Brain pericyte (primary cell): ENCODE measurements around the gene RAPGEF1.
A peak's percentile ranks its signal among the peaks of the same experiment; 100 is the strongest.

ENCODE experiments used
- DNase-seq: peaks from one replicate; pipeline ENCODE4 v3.0.0-alpha.2; 2012; ENCODE audit warnings: low read depth, low spot score

RAPGEF1 gene

DNA sequence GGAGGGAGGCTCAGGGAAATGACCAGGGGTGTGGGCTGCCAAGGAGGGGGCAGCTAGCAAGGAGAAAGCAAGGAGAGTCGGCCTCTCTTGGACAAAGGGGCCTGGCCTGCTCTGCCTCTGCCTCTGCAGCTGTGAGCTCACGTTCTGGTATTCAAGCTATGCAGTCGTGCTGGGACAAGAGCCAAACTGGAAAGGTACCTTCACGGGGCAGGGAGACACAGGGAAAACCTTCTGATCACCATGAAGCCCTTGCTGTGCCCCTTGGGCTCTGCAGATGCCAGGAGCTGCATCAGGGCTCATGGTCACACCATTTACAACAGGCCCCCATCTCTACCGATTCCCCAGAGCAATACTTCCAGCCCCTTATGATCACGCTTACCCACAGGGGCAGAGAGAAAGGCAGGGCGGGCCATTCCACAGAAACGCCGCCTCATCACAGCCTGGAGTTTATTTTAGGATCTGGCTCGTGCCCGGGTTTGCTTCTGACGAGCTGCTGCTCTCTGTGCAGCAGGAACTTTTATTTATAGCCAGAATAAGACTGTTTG, 131.3 kb downstream of the RAPGEF1 start:
- peak; percentile 18 for DNase-seq

DNA sequence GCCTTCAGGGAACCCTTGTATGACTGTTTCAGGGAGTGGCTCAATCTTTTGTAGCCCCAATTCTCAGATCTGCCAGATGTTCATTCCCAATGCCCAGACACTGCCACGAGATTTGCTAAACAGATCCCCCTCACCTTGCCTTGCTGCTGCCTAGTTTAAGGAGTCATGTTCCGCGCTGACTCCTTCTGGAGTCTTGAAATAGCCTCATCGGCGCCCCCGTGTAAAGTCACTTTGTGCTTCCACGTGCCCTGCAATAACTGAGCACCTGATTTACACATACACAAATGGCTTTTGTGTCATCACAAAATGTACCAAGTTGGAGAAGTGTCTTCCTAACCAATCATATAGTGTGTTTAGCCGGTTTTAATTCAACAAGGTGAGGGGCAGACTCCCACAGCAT, 132.3 kb downstream of the RAPGEF1 start:
- DNase-seq: no peak

DNA sequence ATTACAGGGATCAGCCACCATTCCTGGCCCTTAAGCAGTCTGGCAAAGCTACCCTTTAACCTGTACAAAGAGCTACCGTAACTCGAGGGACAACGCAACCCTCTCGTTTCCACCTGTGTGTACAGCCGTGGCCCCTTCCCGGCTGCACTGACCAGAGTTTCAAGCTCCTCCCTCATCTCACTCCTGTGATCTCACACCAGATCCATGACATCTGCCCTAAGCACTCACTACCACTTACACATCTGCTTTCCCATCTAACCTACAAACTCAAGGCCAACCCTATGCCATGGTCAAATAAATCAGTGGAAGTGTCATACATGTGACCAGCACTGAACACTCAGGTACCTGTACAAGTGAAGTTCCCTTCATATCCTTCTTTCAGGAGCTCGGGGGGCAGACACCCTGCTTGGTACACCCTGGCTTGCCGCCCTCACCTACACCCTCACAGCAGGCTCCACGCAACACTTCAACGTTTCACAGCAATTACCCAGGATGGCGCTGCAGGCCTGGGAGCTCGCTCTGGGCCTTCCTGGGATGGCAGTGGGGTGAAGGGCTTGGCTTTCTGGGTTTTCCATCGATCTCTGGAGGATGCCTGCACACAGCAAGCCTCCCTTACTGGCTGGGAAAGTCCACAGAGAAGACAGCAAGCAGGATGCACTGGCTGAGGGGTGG, 132.8 kb downstream of the RAPGEF1 start:
- no peak for DNase-seq

DNA sequence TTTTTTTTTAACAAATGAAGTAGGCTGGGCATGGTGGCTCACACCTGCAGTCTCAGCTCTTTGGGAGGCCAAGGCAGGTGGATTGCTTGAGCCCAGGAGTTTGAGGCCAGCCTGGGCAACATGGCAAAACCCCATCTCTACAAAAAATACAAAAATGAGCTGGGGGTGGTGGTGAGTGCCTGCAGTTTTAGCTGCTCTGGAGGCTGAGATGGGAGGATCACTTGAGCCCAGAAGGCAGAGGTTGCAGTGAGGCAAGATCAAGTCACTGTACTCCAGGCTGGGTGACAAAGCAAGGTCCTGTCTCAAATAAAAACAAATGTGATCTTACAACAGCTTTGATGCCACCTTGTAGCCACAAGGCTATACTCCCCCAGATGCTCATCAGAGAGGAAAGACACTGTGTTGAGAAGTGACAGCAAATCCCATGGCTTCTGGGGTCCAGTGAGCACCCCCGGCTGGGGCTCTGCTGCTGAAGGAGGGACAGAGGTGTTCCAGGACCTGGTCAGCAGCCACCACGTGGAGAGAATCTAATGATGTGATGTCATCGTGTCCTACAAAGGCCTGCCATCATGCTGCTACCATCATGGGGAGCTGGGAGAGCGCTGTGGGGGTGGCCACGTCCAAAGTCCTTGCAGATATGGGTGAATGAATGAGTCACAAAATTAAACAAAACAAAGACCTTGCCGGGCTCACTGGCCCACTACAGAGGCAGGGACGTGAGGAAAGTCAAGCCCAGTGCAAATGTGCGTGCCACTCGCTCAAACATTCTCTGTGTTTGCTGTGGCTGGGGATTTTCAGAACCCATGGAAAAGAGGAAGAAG, 133.9 kb downstream of the RAPGEF1 start:
- no peak for DNase-seq

DNA sequence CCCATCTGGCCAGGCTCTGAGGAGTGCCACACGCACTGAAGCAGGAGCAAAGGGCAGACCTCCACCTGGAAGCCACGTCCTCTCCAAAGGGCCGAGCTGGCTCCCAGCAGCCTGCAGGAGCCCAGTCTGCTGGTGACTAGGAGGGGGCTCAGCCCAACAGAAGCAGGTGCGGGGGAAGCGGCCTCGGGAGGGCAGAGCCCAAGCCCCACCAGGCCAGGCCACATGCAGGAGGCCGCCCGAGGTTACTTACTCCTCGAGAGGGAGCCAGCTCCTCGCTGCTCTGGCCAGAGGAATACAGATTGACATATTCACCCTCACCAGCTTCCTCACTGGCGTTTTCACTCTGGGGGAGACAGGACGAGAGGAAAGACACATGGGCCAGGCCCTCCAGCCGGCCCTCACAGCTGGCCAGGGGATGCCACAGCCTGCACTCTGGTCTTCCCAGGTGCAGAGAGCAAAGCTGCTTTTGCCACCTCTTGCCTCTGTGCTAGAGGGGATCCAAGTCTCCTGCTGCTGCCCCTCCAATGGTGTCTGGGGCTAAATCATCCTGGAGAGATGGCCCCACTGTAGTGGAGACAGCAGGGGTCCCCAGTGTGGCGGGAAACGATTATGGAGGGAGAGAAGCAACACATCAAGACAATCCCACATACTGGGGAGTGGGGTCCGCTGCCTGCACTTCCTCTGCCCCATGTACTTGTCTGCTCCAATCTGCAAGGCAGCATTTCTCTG, 136.0 kb downstream of the RAPGEF1 start:
- no peak for DNase-seq

DNA sequence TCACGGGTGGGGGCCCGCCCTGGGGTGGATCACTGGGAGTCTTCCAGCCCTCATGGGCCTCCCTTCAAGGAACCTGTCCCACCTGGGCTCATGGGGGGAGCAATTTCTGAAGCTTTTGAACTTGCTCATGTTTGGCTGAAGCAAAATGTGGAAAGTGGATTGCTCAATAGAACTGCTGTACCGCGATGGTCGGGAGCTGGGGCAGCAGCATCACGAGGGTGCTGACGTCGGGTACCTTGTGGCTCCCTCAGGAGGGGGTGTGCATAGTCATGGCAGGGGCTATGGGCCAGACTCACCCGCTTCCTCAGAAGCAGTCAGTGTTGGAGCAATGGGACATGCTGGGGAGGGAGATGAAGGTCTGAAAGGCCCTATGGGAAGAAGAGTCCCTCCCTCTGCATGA, 136.7 kb downstream of the RAPGEF1 start:
- no peak for DNase-seq

DNA sequence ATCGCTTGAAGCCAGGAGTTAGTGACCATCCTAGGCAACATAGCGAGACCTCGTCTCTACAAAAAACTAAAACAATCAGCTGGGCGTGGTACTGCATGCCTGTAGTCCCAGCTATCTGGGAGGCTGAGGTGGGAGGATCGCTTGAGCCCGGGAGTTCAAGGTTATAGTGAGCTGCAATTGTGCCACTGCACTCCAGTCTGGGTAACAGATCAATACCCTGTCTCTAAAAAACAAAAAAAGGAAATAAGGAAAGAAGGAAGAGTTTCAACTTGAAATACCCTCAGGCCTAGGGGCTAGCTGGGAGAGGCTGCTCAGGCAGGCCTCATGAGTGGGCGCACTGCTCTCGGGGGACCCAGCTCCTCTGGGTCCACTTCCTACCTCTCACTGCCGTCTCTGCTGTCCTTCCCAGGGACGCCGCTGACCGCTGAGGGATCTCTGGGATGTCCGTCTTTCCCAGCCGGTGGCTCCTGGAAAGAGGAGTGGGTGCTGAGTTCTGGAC, 138.1 kb downstream of the RAPGEF1 start:
- no peak for DNase-seq

DNA sequence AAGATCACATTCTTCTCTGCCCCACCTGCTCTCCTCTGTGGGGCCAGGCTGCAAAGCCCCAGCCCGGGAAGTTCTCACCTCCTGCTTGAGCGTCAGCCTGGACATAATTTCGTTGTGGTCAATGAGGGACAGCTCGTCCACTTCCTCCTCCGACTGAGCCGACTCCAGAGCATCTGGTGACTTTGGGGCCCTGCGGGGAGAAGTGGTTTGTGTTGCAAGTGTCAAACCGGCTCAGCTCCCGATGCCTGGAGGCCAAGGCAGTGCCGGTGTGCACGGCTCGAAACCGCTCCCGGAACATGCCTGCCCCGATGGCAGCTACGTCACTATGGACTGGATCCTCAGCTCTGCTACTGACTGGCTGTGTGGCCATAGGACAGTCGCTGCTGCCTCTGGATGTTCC, 141.8 kb downstream of the RAPGEF1 start:
- DNase-seq: no peak

DNA sequence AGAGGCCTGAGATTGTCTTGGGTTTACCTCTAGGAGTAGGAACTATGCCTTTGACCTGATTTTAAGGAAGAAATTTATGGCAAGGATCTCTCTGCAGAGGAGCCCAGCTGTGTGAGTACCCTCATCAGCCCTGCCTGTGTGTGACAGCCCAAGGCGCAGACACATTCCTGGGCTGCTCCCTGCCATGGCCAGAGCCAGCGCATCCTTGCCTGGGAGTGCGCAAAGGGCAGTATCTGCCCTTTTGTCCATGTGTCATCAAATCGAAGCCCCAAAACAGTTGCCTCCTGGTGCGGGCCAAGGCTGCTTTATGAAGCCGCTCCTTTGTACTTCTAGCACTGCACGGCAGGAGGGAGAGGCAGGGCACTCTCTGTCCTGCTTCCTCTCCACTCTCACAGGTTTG, 142.6 kb downstream of the RAPGEF1 start:
- DNase-seq: no peak

DNA sequence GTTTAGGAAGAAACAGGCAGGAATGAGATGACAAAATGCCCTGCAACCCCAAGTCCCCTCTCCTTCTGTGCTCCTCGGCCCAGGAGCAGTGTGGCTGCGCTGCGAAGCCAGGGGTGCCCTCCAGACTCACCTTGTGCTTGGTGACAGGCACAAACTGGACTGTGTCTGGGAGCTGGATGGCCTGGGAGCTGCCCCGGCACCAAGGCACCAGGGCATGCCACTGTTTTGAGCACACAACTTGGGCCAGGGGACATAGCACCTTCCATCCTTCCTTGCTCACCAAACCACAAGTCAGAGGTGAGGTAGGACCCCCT, 143.5 kb downstream of the RAPGEF1 start:
- DNase-seq: no peak

DNA sequence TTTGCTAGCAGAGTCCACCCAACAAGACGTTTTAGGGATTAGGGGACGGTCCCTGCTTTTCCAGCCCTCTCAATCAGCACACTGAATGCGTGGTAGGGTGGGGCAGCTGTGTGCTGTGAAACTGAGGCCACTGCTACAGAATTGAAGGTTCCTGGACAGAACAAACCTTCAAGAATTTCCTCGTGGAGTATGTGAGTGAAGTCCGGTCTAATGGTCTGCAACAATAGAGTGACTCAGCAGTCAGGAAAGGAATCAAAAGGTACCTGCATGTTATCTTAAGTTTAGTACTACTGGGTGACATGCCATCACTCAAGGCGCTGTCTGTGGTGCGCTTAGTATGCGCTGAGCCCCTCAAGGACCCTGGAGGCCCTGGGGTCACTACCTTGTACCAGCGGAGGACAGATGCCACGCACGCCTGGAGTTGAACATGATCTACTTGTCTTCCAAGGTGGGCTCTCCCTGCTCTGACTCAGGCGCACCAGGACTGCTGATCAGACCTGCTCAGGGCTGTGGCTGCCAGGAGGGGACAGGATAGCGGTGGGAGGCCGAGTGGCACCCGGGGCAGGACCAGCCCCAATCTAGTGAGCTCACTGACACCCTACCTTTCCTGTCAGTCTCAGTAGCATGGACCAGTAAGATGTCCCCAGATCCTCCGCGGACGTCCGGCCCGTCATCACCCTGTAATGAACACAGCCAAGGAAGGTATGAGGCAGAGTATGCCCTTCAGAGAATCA, 144.0 kb downstream of the RAPGEF1 start:
- DNase-seq: no peak

DNA sequence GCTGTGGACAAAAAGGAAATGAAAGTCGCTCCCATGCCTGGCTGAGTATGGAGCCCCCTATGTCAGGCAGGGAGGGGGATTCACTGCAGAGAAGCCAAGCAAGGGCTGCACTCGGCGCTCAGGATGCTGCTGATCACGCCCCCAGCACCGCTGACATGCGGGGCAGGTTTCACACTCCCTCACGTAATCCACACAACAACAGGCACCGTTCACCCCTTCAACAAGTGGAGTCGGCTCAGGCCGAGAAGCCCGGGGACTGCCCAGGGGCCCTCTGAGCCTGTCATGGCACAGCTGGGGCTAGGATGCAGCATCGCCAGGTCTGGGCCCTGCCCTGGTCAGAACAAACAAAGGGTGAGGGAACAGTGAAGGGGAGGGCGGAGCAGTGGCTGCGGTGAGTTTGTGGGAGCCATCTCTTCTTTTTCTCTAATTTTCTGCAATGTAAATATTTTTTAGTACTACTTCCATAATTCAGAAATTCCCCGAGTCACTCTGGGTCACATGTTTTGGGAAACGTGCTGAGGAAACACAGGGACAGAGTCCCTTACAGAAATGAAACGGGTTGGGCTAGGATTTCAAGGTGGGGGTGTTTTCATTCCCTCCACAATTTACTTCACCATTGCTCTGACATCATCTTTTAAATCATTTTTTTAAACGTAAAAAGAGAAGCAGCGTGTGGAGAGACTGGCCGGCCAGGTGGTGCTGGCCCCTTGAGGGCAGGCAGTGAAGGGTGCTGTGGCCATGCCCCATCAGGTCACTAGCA, 144.8 kb downstream of the RAPGEF1 start:
- DNase-seq: no peak

DNA sequence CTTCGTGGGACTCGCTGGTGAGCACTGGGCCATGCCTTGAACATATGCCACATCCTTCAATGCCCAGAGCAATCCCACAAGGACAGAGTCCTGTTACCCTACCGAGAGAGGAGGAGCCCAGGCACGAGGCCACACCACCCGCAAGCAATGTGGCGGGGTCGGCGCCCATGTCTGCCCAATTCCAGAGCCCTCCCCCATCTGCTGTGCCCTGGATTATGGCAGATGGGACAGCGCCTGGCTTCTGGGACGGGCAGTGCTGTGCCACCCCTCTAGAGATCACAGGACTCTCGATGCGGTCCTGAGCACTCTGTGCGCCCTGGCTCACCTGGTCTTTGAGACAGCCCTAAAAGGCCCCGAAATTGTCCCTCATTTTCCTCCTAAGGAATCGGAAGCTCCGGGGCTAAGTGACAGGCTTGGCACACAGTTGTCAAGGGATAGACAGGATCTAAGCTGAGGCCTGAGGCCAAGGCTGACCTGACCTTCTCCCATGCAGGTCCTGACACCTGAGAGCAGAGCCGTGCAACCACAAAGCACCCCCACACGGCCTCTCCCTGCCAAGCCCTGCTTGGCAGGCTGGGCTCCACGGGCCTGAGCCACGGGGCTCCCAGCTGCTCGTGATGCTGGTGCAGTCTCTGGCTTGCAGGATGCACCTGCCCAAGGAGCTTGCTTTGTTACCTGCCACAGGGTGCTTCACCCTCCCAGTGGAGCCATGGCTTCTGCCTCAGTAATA, 145.8 kb downstream of the RAPGEF1 start:
- DNase-seq: no peak

DNA sequence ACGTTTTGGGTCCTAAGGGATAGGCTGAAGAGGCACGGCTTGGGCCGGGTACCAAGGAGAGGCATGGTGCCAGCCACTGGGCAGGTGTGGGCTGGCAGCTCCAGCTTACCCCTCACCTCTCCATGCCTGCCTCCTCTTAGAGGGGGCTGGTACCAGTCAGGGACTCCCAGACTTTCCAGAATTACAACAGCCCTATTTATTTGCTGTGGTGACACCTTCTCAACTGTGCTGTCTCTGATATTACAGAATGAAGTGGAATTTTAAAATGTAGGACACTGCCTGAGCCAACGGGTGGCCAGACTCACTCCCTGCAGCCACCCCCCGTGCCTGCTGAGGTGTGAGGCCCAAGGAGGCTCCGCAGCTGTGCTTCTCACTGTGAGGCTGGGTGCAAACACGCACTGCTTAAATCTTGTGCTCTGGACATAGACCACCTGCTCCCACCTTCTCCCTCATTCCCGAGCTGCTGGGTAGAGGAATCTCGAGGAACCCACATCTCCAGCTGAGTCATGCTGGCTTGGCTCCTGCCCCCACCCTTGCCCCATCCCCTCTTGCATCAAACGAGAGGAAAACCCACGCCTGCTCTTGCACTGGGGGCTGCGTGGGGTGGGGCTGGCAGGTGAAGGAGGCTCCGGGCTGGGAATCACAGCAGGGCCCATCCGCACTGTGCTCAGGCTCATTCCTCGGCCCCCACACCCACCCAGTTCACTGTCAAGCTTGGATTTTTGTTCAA, 146.6 kb downstream of the RAPGEF1 start:
- DNase-seq: no peak

DNA sequence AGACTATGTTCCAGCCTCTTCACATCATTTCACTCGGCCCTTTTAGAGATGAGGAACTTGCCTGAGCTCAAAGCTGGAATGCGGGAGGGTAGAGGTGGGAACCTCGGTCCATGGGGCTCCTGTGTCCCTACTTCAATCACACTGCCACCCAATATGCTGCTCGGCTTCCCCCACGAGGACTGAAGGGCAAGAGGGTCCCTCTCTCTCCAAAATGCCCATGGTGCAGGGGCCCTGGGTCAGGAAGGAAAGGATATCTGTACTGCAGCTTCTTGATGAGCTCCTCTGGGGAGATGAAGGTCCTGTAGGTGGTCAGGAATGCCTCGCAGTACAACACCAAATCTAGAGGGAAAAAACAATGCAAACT, 148.0 kb downstream of the RAPGEF1 start:
- no peak for DNase-seq

DNA sequence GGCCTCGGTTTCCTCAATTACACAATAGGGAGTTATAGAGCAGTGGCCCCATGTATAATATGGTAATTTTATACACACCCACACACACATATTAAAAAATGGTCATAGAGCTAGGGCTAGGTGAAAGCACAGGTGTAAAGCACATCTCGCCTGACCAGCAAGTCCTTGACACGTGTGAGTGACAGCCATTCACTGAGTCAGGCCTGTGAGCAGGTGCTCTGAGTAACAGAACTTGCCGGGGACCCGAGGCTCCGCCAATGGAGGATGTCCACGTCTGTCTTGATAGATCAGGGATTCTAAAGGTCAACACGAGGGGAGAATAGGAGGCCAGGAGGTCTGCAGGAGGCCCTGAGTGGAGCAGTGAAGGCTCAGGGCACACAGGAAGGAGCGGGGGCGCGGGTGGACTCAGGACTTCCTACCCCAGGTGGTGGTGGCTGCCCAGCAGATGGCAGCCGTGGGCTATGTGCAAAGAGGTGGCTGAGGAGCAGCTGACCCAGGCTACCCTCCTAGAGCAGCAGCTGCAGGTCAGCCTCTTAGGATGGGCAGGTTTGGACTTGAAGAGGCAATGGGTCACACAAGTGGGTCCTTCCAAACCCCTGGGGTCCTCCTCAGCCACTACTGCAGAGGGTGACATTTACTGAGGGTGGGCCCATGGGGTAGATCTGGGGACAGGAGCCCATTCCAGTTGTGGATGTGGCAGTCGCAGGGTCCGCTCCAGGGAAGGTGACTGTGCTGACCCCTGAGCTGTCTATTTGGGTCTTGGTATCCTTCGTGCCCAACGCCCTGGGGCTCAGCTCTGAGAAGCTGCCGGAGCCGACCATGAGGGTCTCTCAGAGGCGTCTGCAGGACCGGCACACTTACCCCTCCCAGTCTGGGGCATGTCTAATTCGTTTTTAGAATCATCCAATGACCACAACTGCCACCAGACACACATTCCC, 148.7 kb downstream of the RAPGEF1 start:
- no peak for DNase-seq

DNA sequence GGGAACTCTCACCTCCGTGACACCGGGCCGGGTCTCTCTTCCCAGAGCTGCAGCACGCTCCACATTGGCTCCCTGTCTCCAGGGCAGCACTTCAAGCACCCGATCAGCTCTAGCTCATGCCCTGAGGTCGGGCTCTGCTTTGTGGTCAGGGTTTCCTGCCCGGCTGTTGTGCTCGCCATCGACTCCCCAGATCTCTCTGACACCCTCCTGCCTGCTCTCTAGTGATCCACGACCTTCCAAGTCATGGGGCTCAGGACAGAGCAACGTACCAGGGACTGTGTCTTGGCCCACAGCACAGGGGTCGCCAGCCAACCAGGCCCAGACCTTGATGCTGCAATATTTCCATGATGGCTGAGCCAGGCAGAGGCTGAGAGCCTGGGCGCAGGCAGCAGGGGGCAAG, 149.4 kb downstream of the RAPGEF1 start:
- DNase-seq: no peak

DNA sequence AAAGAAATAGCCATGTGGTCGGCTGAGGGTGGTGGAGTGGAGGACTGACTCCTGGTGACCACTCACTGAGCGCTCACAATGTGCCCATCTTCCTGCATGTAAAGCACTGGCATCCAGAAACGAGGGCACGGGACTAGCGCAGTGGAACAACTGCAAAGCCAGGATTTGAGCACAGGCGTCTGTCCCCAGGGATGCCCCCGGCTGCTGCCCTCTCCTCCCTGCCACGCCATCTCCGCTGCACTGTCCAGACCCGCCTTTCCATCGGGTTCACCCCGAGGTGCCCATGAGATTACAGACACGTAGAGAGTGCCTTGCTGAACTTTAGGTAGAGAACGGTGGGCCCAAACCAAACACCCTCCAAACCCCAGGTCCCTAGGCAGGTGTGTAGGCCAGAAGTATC, 149.9 kb downstream of the RAPGEF1 start:
- no peak for DNase-seq
